ENCODE results near the gene BBLN.

The BBLN gene

GRCh38 chr9:128206484-128206883 is 46.4 kb downstream of the BBLN start:
- no peak for TF ChIP-seq CTCF (IDR thresholded peaks at IDR 0.05; ENCODE audit: control insufficient read depth, extremely low read depth, insufficient read depth)
- DNase-seq (ENCODE audit: low read depth), result no peak
- no peak overlapping the region for H3K4me3 ChIP-seq (ENCODE audit: low read depth, low read length)

- DNase-seq (ENCODE audit: low read depth), result no peak
- TF ChIP-seq CTCF (IDR thresholded peaks at IDR 0.05; ENCODE audit: control insufficient read depth, extremely low read depth, insufficient read depth), result no peak
- H3K4me3 ChIP-seq (ENCODE audit: low read depth, low read length), result no peak overlapping the region
These were observed 47.1 kb downstream of the BBLN start for GRCh38 chr9:128206916-128207910.

GRCh38 chr9:128208386-128208785 is 48.3 kb downstream of the BBLN start:
- DNase-seq (ENCODE audit: low read depth), result no peak

GRCh38 chr9:128208946-128209669 is 49.0 kb downstream of the BBLN start:
- no peak for DNase-seq (ENCODE audit: low read depth)
- no peak for TF ChIP-seq CTCF (IDR thresholded peaks at IDR 0.05; ENCODE audit: control insufficient read depth, extremely low read depth, insufficient read depth)
- H3K4me3 ChIP-seq (ENCODE audit: low read depth, low read length), result no peak overlapping the region

More at GRCh38 chr9:128208386-128208785, 48.3 kb downstream of the BBLN start:
- no peak overlapping the region for H3K4me3 ChIP-seq (ENCODE audit: low read depth, low read length)
- TF ChIP-seq CTCF (IDR thresholded peaks at IDR 0.05; ENCODE audit: control insufficient read depth, extremely low read depth, insufficient read depth), result no peak

GRCh38 chr9:128211186-128211980 is 51.3 kb downstream of the BBLN start:
- TF ChIP-seq CTCF (IDR thresholded peaks at IDR 0.05; ENCODE audit: control insufficient read depth, extremely low read depth, insufficient read depth), result no peak
- H3K4me3 ChIP-seq (ENCODE audit: low read depth, low read length), result no peak overlapping the region
- no peak for DNase-seq (ENCODE audit: low read depth)

GRCh38 chr9:128211981-128212281 is 51.9 kb downstream of the BBLN start:
- no peak for DNase-seq (ENCODE audit: low read depth)
- no peak for TF ChIP-seq CTCF (IDR thresholded peaks at IDR 0.05; ENCODE audit: control insufficient read depth, extremely low read depth, insufficient read depth)
- no peak overlapping the region for H3K4me3 ChIP-seq (ENCODE audit: low read depth, low read length)
